GM12875 (cell line): ENCODE results near the gene SGSM2.

Experiments used
- H3K4me3 ChIP-seq: one replicate; pipeline ENCODE4 v1.5.1; 2011; ENCODE audit warnings: low read depth, low read length, control low read depth
- TF ChIP-seq, protein P1 (sequence below): IDR thresholded peaks from 2 replicates; pipeline ENCODE4 v1.5.1; 2011; ENCODE audit warnings: low read depth, mild to moderate bottlenecking, control low read depth, inconsistent platforms, low read length, moderate library complexity, borderline replicate concordance; ENCODE audit not compliant: insufficient read depth

SGSM2 gene

GRCh38 chr17:2362881-2363280 is 25.6 kb downstream of the SGSM2 start:
- TF ChIP-seq, protein P1, sequence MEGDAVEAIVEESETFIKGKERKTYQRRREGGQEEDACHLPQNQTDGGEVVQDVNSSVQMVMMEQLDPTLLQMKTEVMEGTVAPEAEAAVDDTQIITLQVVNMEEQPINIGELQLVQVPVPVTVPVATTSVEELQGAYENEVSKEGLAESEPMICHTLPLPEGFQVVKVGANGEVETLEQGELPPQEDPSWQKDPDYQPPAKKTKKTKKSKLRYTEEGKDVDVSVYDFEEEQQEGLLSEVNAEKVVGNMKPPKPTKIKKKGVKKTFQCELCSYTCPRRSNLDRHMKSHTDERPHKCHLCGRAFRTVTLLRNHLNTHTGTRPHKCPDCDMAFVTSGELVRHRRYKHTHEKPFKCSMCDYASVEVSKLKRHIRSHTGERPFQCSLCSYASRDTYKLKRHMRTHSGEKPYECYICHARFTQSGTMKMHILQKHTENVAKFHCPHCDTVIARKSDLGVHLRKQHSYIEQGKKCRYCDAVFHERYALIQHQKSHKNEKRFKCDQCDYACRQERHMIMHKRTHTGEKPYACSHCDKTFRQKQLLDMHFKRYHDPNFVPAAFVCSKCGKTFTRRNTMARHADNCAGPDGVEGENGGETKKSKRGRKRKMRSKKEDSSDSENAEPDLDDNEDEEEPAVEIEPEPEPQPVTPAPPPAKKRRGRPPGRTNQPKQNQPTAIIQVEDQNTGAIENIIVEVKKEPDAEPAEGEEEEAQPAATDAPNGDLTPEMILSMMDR: no peak
- H3K4me3 ChIP-seq: no peak overlapping the region

- no peak overlapping the region for H3K4me3 ChIP-seq
- TF ChIP-seq, protein P1: no peak
Measured at GRCh38 chr17:2363318-2363717, 26.0 kb downstream of the SGSM2 start.

DNA sequence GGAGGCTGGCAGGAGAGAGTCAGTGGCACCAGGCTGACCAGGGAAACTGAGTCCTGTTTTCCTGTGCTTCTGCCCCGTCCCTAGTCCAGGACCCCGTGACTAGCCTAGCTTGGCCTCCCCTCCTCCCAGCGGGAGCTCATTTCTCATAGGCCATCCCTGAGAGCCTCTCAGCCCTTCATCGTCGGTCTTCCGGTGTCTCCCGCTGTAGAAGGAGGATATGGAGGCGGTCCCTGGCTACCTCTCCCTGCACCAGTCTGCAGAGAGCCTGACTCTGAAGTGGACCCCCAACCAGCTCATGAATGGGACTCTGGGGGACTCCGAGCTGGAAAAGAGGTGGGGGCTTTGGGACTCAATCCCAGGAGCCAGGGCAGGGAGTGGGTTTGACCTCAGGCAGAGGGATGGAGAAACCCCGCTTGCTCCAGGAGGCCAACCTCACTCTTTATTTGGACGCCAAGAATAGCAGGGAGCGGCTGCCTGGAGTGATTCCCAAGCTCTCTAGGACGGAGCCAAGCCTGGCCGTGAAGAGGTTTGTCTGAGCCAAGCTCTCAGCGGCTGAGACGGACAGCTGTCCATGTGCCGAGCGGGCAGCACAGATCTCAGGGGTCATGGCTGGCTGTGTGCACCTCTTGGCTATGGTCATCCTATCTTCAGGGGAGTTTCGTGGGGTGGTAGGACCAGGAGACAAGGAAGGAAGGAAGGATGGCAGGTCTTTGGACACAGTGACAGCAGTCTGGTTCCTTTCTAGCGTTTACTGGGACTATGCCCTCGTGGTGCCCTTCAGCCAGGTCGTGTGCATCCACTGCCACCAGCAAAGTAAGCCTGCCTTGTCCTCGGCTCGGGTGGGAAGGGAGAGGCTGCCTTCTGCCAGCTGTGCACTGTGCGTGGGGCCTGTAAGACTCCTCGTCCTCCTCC is 26.8 kb downstream of the SGSM2 start:
- TF ChIP-seq, protein P1: no peak
- no peak overlapping the region for H3K4me3 ChIP-seq

DNA sequence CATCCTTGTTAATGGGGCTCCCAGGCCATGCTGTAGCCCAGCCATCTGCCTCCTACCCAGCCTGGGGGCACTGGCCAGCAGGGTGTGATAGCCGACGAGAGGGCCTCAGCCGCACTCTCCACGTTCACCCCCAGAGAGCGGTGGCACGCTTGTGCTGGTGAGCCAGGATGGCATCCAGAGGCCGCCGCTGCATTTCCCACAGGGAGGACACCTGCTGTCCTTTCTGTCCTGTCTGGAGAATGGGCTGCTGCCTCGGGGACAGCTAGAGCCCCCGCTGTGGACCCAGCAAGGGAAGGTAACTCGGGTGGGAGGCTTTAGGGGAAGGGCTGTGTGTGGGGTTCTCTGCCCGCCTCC is 27.4 kb downstream of the SGSM2 start:
- TF ChIP-seq, protein P1: no peak
- H3K4me3 ChIP-seq: no peak overlapping the region

DNA sequence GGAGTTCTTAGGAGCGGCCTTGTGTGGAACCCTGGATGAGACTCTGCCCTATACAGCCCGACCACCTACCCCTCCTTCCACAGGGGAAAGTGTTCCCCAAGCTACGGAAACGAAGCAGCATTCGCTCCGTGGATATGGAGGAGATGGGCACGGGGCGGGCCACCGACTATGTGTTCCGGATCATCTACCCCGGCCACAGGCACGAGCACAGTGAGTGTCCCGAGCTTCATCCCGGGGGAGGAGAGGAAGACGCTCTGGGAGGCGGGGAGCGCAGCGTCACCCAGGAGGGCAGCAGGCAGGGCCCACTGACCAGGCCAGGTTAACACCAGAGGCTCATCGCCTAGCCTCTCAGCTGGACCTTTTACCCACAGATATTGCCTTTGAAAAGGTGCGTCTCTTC is 27.8 kb downstream of the SGSM2 start:
- TF ChIP-seq, protein P1: no peak
- no peak overlapping the region for H3K4me3 ChIP-seq

GRCh38 chr17:2366747-2367494 is 29.6 kb downstream of the SGSM2 start:
- TF ChIP-seq, protein P1: no peak
- H3K4me3 ChIP-seq: no peak overlapping the region
